Keratinocyte (primary cell): ENCODE results near the gene ATL3. TPM values are rescaled to one million over a fixed set of nuclear protein-coding genes. Genes with fewer than 3 reads are reported as not detected.

Experiments
- DNase-seq: peaks from one replicate; pipeline ENCODE4 v3.0.0-alpha.2; 2011; ENCODE audit warnings: low read depth, missing footprints, low spot score
- FAIRE-seq: peaks from 2 replicates; lab custom pipeline; 2011; peaks lifted over from hg19 to GRCh38; lab: Jason Lieb, UNC
- H2AFZ ChIP-seq: 2 replicates; pipeline ENCODE4 v1.6.0; 2012; ENCODE audit warnings: low read length, control low read depth, inconsistent platforms; ENCODE audit not compliant: control insufficient read depth
- H3K27ac ChIP-seq: 2 replicates; pipeline ENCODE4 v1.5.1; 2011; ENCODE audit warnings: low read length; ENCODE audit not compliant: control insufficient read depth, insufficient read depth
- H3K27me3 ChIP-seq: 3 replicates; pipeline ENCODE4 v1.6.0; 2011; ENCODE audit warnings: low read length; ENCODE audit not compliant: control insufficient read depth, insufficient read depth; ENCODE audit errors: extremely low read depth
- H3K36me3 ChIP-seq, 2 experiments: 2 replicates in 1 of 2; 3 replicates in 1 of 2; pipeline ENCODE4 v1.5.1; 2011; ENCODE audit warnings: low read length in 2 of 2, mild to moderate bottlenecking in 1 of 2; ENCODE audit not compliant: control insufficient read depth in 2 of 2, insufficient read depth in 2 of 2; ENCODE audit errors: extremely low read depth in 1 of 2
- H3K4me1 ChIP-seq: 3 replicates; pipeline ENCODE4 v1.5.1; 2011; ENCODE audit warnings: low read length; ENCODE audit not compliant: control insufficient read depth, insufficient read depth; ENCODE audit errors: extremely low read depth
- H3K4me2 ChIP-seq: 3 replicates; pipeline ENCODE4 v1.6.0; 2011; ENCODE audit warnings: low read depth, low read length; ENCODE audit not compliant: control insufficient read depth, insufficient read depth; ENCODE audit errors: extremely low read depth
- H3K4me3 ChIP-seq, 3 experiments: fragments of 200-600 bp in 1 of 3; sonication (generic) in 1 of 3; 2 replicates in 2 of 3; 3 replicates in 1 of 3; pipeline ENCODE4 v1.5.1; 2011 to 2016; ENCODE audit warnings: low read length in 3 of 3, mild to moderate bottlenecking in 3 of 3, control low read depth in 2 of 3, inconsistent platforms in 1 of 3, low read depth in 1 of 3, mixed read lengths in 1 of 3, mixed run types in 1 of 3, moderate library complexity in 1 of 3; ENCODE audit not compliant: control insufficient read depth in 2 of 3, insufficient read depth in 2 of 3; ENCODE audit errors: extremely low read depth in 1 of 3
- H3K79me2 ChIP-seq: 2 replicates; pipeline ENCODE4 v1.6.0; 2012; ENCODE audit warnings: low read length; ENCODE audit not compliant: control insufficient read depth, insufficient read depth
- H3K9ac ChIP-seq: 3 replicates; pipeline ENCODE4 v1.6.0; 2011; ENCODE audit warnings: low read length; ENCODE audit not compliant: control insufficient read depth, insufficient read depth; ENCODE audit errors: extremely low read depth
- H3K9me1 ChIP-seq: 3 replicates; pipeline ENCODE4 v1.6.0; 2011; ENCODE audit warnings: low read length; ENCODE audit not compliant: control insufficient read depth, insufficient read depth; ENCODE audit errors: extremely low read depth
- H3K9me3 ChIP-seq: 2 replicates; pipeline ENCODE4 v1.5.1; 2012; ENCODE audit warnings: low read depth, low read length; ENCODE audit not compliant: control insufficient read depth
- H4K20me1 ChIP-seq: 3 replicates; pipeline ENCODE4 v1.6.0; 2011; ENCODE audit warnings: low read length; ENCODE audit not compliant: control insufficient read depth, insufficient read depth; ENCODE audit errors: extremely low read depth
- CTCF ChIP-seq, 3 experiments: IDR thresholded peaks in 1 of 3; conservative IDR thresholded peaks in 1 of 3; optimal IDR thresholded peaks in 1 of 3; 2 replicates in 2 of 3; 3 replicates in 1 of 3; pipeline versions ENCODE3 to v1.5.1; 2011; ENCODE audit warnings: low read length in 3 of 3, mild to moderate bottlenecking in 3 of 3, moderate library complexity in 2 of 3, control low read depth in 1 of 3, inconsistent platforms in 1 of 3; ENCODE audit not compliant: insufficient read depth in 2 of 3; ENCODE audit errors: extremely low read depth in 1 of 3
- EZH2 ChIP-seq: IDR thresholded peaks from one replicate; pipeline ENCODE4 v1.6.1; 2012; ENCODE audit warnings: inconsistent platforms, mild to moderate bottlenecking, low read length, moderate library complexity
- dilution Hi-C: fragments of 300-500 bp; cut with MboI; formaldehyde crosslinking; loops from one replicate; pipeline ENCODE4 v1.7.0; 2020; ENCODE audit warnings: low sequenced_read_pairs; ENCODE audit not compliant: extremely low pct_ligation_motif_present
- polyA plus RNA-seq, 5 experiments: library from polyadenylated mRNA; depleted of rRNA in 3 of 5; stranded (reverse) in 3 of 5; stranded (forward) in 1 of 5; unstranded in 1 of 5; fragments of >200 nt; gene quantifications; 1 replicate in 1 of 5; 2 replicates in 3 of 5; 3 replicates in 1 of 5; pipeline versions ENCODE4 v1.2.1 to v1.2.3, GENCODE V29; 2011 to 2012; ENCODE audit warnings: missing spikeins in 2 of 5, low read depth in 1 of 5, low replicate concordance in 1 of 5

The ATL3 gene
- polyA plus RNA-seq, 1 donor (not counting 4 experiments of a cell fraction or from before 2014, with no cell fraction given) = 36.5 TPM

- TF ChIP-seq EZH2 = no peak
- no peak for TF ChIP-seq CTCF (optimal IDR thresholded peaks at IDR 0.05 in 1 of 3, IDR thresholded peaks at IDR 0.05 in 1 of 3, conservative IDR thresholded peaks at IDR 0.05 in 1 of 3; ENCODE audit: extremely low read depth in 1 of 3, insufficient read depth in 2 of 3, low read length in 3 of 3)
- no peak for FAIRE-seq
- Histone ChIP-seq H3K4me1 (peaks cover 52% of the 10 kb centered on the region), H3K36me3 (peaks cover 0 to 2% of the 10 kb centered on the region in 2 experiments), H3K27me3 (no peaks in the 10 kb centered on the region), H3K9me3 (no peaks in the 10 kb centered on the region), H3K9me1 (no peaks in the 10 kb centered on the region), H3K4me2 (peak overlapping the region; percentile 57), H3K9ac (peak overlapping the region; percentile 71), H3K27ac (peak overlapping the region; percentile 70), H3K79me2 (peaks cover 42% of the 10 kb centered on the region), H2AFZ (no peak overlapping the region), H4K20me1 (no peaks in the 10 kb centered on the region), H3K4me3 (peak overlapping the region; percentile 60 to 73 (median 61))
- no peak for DNase-seq
- dilution Hi-C loops = no loop called here
Observed at GRCh38 chr11:63670096-63670432, 1.1 kb downstream of the ATL3 start.

- DNase-seq (peak; percentile 75), FAIRE-seq (no peak)
- H3K4me2 ChIP-seq = peak overlapping the region; percentile 81
- H3K9me1 ChIP-seq = no peaks in the 10 kb centered on the region
- no peaks in the 10 kb centered on the region for H4K20me1 ChIP-seq
- peak overlapping the region; percentile 33 for H3K9ac ChIP-seq
- peak overlapping the region; percentile 81 for H3K27ac ChIP-seq
- H2AFZ ChIP-seq = no peak overlapping the region
- dilution Hi-C loops = no loop called here
- peaks cover 61% of the 10 kb centered on the region for H3K79me2 ChIP-seq
- H3K36me3 ChIP-seq = peaks cover 0 to 2% of the 10 kb centered on the region in 2 experiments
- no peak overlapping the region for H3K4me3 ChIP-seq
- no peaks in the 10 kb centered on the region for H3K27me3 ChIP-seq
- TF ChIP-seq EZH2 = no peak
- peaks cover 63% of the 10 kb centered on the region for H3K4me1 ChIP-seq
- H3K9me3 ChIP-seq = no peaks in the 10 kb centered on the region
Observed at GRCh38 chr11:63667995-63668795, 3.0 kb downstream of the ATL3 start.
